Measurements from ENCODE around the gene XRN2. TPM values are rescaled to one million over a fixed set of nuclear protein-coding genes. Genes with fewer than 3 reads are reported as not detected.

The XRN2 gene
- total RNA-seq, 3 donors from 2014 or later: 71.2 to 95.7 (median 90.4) TPM

DNA sequence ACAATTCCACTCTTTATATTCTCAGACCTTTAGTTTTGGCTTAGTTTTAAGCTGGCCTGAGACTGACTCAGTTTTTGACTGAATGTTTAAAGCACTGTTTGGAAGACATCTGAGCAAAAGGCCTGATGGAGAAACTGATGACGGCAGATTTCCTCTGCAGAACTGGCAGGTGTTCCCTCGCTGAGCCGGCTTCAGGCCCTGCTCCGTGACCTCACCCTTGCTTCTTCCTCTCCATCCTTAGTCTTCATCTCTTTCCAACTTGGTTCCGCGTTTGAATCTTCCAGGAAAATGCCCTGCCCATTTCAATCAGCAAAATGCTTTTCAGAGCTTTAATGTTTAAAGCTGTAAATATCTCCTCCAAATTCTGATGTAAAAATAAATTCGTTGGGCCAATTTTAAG is 87.6 kb downstream of the XRN2 start:
- intact Hi-C loops (cut with DNase I; ENCODE audit: low total_unique reads): no loop called here
- H3K9me3 ChIP-seq: no peaks in the 10 kb centered on the region
- no peak overlapping the region for H3K4me3 ChIP-seq
- no peak for DNase-seq (ENCODE audit: low spot score in 2 of 2)
- H3K27me3 ChIP-seq: peaks cover under 1 to 25% of the 10 kb centered on the region in 2 donors
- TF ChIP-seq POLR2A (IDR thresholded peaks at IDR 0.05) (no peak), POLR2AphosphoS5 (IDR thresholded peaks at IDR 0.05) (no peak)
- TF ChIP-seq, protein P1, sequence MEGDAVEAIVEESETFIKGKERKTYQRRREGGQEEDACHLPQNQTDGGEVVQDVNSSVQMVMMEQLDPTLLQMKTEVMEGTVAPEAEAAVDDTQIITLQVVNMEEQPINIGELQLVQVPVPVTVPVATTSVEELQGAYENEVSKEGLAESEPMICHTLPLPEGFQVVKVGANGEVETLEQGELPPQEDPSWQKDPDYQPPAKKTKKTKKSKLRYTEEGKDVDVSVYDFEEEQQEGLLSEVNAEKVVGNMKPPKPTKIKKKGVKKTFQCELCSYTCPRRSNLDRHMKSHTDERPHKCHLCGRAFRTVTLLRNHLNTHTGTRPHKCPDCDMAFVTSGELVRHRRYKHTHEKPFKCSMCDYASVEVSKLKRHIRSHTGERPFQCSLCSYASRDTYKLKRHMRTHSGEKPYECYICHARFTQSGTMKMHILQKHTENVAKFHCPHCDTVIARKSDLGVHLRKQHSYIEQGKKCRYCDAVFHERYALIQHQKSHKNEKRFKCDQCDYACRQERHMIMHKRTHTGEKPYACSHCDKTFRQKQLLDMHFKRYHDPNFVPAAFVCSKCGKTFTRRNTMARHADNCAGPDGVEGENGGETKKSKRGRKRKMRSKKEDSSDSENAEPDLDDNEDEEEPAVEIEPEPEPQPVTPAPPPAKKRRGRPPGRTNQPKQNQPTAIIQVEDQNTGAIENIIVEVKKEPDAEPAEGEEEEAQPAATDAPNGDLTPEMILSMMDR (IDR thresholded peaks at IDR 0.05): no peak
- no peaks in the 10 kb centered on the region for H3K36me3 ChIP-seq
- H3K4me1 ChIP-seq: no peaks in the 10 kb centered on the region
- no peak overlapping the region for H3K27ac ChIP-seq

DNA sequence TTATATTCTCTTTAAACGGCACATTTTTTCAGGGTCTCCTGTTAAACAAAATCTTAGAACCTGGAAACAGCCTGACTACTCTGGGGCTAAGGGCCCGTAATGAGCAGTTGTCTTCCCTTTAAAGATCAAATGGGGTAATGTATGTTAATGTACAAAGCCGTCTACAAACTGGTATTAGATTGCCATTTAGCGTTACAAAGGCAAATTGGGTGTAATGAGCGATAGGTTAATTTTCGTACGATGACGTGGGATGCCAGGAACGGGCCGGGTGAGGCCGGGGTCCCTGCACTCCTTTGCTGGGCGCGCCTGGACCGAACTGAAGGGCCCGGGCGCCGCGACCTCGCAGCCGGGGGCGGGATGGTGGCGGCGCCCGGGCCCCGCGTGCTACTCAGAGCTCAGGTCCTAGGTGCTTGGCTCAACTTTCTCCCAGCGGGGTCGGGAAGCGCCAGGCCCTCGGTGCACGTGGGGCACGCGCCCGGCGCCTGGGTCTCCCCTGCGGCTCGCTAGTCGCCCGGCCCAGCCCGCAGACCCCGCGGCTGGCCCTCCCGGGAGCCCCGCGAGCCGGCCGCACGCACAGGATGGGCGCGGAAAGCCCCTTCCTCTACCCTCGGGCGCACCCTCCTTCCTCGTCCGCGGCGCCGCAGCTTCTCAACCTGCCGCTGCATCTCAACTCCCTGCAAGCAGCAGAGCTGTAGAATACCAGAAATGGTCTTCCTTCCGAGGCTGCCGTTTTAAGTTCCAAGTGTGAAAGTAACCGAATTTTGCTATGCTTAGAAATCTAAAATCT is 88.2 kb downstream of the XRN2 start:
- Histone ChIP-seq H3K4me3 (no peak overlapping the region), H3K27me3 (peaks cover 5 to 31% of the 10 kb centered on the region in 2 donors), H3K27ac (no peak overlapping the region), H3K4me1 (peaks cover 0 to 3% of the 10 kb centered on the region in 2 donors), H3K36me3 (no peaks in the 10 kb centered on the region), H3K9me3 (no peaks in the 10 kb centered on the region)
- intact Hi-C loops (cut with DNase I; ENCODE audit: low total_unique reads): no loop called here
- TF ChIP-seq POLR2AphosphoS5 (IDR thresholded peaks at IDR 0.05): no peak
- TF ChIP-seq, protein P1 (IDR thresholded peaks at IDR 0.05): no peak
- no peak for TF ChIP-seq POLR2A (IDR thresholded peaks at IDR 0.05)
- no peak for DNase-seq (ENCODE audit: low spot score in 2 of 2)

DNA sequence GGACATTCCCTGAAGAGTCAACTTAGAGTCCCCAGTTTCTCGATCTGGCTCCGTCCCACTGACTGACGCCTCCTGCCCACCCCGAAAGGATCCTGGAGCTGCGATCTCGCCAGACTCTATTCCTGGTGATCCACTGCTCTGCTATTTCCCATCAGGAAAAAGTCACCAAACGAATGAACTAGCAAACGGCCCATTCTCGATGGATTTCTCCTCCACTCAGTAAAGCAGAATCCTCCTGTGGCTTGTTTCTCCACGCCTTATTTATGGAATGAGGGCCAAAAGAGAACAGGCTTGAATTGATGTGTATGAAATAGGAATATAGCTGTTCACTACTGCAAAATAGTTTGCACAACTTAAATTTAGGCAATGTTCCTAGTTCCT is 88.8 kb downstream of the XRN2 start:
- intact Hi-C loops (cut with DNase I; ENCODE audit: low total_unique reads): no loop called here
- TF ChIP-seq, protein P1 (IDR thresholded peaks at IDR 0.05): no peak
- no peak for TF ChIP-seq POLR2A (IDR thresholded peaks at IDR 0.05)
- no peak for TF ChIP-seq POLR2AphosphoS5 (IDR thresholded peaks at IDR 0.05)
- H3K27me3 ChIP-seq: peaks cover 10 to 37% of the 10 kb centered on the region in 2 donors

DNA sequence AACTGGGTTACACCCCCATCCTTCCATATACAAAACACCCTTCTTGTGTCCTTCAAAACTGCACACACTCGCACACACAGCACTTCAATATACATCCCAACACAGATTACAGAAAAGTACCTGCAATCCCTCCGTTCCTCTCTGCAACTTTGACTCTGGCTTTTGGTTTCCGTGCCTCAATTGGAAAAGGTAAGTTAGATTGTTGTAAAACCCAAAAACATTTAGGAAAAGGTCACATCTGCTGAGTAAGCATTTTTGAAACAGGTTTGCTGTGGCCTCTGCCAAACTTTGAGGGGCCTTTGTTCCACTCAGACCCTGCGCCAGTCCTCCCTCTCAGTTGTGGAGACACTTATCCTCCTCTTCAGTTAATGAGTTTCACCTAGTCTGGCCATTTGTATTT is 90.0 kb downstream of the XRN2 start:
- intact Hi-C loops (cut with DNase I; ENCODE audit: low total_unique reads): no loop called here
- Histone ChIP-seq H3K27ac (no peak overlapping the region), H3K4me1 (peaks cover 0 to 8% of the 10 kb centered on the region in 2 donors), H3K4me3 (no peak overlapping the region), H3K9me3 (no peaks in the 10 kb centered on the region), H3K36me3 (no peaks in the 10 kb centered on the region), H3K27me3 (peaks cover 14 to 49% of the 10 kb centered on the region in 2 donors)
- DNase-seq (ENCODE audit: low spot score in 2 of 2): no peak
- TF ChIP-seq POLR2AphosphoS5 (IDR thresholded peaks at IDR 0.05) (no peak), POLR2A (IDR thresholded peaks at IDR 0.05) (no peak)
- TF ChIP-seq, protein P1 (IDR thresholded peaks at IDR 0.05): no peak

More for the DNA sequence above, 88.8 kb downstream of the XRN2 start:
- no peak for DNase-seq (ENCODE audit: low spot score in 2 of 2)
- H3K9me3 ChIP-seq: no peaks in the 10 kb centered on the region
- H3K4me1 ChIP-seq: peaks cover 0 to 8% of the 10 kb centered on the region in 2 donors
- H3K36me3 ChIP-seq: no peaks in the 10 kb centered on the region
- no peak overlapping the region for H3K4me3 ChIP-seq
- no peak overlapping the region for H3K27ac ChIP-seq

DNA sequence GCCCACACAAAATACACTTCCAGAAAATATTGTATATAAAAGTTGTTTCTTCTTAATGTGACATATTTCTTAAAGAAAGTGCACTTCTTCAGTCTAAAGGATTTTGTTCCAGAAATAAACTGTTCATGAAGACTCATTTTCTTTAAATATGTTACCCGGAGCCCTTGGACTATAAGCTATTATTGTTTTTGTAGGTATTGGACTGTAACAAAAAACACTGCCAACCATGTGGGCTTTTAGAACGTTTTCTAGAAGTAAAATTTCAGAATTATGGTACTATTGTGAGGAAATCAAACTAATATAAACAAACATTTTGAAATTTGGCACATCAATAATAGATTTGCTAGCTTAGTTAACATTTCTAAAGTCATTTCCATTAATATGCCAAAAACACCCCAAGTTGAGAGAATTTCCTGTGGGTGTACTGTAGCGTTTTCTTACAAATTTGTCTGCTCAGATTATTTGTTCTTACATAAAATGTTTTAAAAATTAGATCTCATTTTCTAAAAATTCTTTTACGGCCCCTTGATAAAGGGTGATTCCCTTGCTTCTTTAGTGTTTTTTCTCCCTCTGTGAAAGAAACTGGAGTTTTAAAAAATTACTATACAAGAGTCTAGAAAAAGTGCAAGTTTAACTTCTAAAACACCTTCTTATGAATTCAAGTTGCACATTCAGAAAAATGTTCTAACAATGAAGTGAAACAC is 90.8 kb downstream of the XRN2 start:
- H3K27ac ChIP-seq: no peak overlapping the region
- no peak for TF ChIP-seq POLR2A (IDR thresholded peaks at IDR 0.05)
- TF ChIP-seq, protein P1 (IDR thresholded peaks at IDR 0.05): no peak
- no peak for TF ChIP-seq POLR2AphosphoS5 (IDR thresholded peaks at IDR 0.05)
- no peak overlapping the region for H3K4me3 ChIP-seq
- DNase-seq (ENCODE audit: low spot score in 2 of 2): no peak
- H3K9me3 ChIP-seq: no peaks in the 10 kb centered on the region
- peaks cover 14 to 57% of the 10 kb centered on the region in 2 donors for H3K27me3 ChIP-seq
- peaks cover 0 to 8% of the 10 kb centered on the region in 2 donors for H3K4me1 ChIP-seq
- intact Hi-C loops (cut with DNase I; ENCODE audit: low total_unique reads): no loop called here
- no peaks in the 10 kb centered on the region for H3K36me3 ChIP-seq

Data from breast epithelium (tissue), 4 donors.